GM19397 (cell line): Measurements from ENCODE around the gene SENP1.
A peak's percentile ranks its signal among the peaks of the same experiment; 100 is the strongest.
"Not testable (repeated sequence)": the region's sequence is repeated elsewhere in the genome, so short reads cannot be mapped to it uniquely, and the experiment has no call there.

Experiments
- ATAC-seq: cut with Tn5 transposase; IDR thresholded peaks from one replicate; pipeline ENCODE4 v1.9.1; 2021; ENCODE audit warnings: mild to moderate bottlenecking, moderate library complexity; ENCODE audit not compliant: unreplicated experiment

Gene SENP1

GRCh38 chr12:48115957-48116356 lies 10.1 kb upstream of the SENP1 start:
- no peak for ATAC-seq

DNA sequence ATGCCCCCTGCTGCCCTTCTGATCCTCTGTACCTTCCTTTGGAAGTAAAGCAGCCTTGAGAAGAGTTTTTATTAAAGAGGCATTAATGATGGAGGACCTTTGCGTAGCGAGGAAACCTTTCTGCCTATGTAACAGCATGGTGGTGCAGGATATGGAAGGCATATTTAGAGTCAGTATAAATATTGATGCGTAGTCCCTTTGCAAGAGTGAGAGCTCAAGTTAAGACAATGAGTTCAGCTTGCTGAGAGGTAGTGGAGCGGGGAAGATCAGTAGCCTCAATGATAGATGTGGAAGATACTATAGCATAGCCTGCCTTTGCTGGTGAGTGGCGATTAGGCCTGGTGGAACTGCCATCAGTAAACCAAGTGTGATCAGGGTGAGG lies 5.4 kb upstream of the SENP1 start:
- not testable (repeated sequence) for ATAC-seq

DNA sequence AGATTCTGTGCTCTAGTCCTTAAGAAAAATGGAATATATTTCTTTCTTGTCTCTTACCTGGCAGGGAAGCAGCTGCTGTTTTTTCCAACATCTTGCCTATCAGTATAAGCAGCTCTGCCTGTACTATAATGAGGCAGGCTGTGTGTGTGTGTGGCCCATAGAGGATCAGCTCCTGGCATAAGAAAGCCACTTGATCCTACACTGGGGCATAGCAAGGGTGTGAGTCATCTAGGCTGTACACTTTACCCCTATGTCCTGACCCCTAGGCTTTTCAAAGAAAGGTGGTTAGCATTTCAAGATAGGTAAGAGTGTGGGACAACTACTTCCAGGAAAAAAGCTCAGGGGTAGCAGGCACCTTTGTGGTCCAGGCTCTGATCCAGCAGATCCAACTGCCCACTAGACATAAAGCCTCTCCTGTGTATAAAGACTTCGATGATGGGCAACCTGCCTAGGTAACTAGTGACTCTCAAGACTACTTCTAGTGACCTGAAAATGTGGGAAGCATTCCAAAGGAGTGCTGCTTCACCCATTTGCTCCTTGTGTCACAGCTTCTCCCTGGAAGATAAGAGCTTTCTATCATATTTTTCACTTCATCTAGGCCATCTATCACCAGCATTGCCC lies 4.9 kb upstream of the SENP1 start:
- ATAC-seq = no peak

DNA sequence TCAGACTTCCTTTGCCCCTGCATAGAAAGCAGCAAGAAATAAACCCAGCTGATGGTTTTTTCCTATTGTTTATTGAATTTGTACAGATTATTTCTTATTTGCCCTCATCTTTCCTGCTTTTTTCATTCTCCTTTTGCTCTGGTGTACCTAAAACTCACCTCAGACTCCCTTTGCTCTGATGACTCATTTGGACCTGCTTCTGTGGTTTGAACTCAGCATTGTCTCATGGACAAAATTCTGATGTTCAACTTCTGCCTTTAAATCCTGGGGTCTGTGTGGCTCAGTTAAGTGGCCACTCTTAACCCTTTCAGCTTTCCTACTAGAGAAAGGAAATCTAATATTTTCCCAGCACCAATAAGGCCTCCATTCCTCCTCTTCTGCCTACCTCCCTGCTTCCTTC lies 3.5 kb upstream of the SENP1 start:
- no peak for ATAC-seq

DNA sequence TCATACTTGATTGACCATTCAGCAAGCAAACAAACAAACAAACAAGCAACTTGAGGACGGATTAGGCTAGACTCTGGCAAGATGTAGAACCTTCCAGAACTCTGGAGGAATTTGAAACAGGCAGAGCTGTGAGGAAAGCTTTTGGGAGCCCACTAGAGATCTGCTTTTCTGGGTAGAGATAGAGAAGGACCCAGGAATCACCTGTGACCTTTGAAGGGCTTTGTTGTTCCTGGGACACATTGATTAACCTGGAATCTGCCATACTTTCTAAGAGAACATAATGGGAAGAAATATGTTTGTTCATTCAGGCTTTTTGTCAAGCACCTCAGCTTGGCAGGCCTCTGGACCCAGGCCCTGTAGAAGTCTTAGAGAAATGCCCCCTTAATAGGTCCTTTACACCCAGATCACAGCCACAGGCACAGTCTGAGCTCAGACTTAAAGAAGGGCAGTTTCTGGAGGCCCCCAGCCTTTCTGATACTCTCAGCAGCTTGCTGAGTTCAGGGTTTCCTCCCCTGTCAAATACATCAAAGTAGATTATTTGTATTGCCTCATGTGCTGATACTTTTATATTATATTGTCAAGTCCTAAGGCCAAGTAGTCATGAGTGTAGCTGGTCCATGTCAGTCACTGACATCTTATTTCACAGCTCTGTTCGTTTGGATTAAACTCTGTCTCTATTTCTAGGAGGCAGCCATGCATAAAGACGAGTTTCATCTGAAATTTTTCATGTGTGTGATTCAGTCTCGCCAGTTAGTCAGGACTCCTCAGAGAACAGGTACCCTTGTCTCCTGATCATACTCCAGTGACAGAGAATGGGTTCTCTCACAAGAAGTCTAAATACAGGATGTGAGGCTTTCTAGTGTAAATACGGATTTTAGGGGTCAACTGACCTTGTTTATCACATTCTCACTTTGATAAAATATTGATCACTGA lies 1.1 kb upstream of the SENP1 start:
- ATAC-seq = no peak

GRCh38 chr12:48105321-48105866 lies 485 bp downstream of the SENP1 start:
- peak; percentile 35 for ATAC-seq

GRCh38 chr12:48104531-48104930 lies 1.3 kb downstream of the SENP1 start:
- ATAC-seq = no peak

DNA sequence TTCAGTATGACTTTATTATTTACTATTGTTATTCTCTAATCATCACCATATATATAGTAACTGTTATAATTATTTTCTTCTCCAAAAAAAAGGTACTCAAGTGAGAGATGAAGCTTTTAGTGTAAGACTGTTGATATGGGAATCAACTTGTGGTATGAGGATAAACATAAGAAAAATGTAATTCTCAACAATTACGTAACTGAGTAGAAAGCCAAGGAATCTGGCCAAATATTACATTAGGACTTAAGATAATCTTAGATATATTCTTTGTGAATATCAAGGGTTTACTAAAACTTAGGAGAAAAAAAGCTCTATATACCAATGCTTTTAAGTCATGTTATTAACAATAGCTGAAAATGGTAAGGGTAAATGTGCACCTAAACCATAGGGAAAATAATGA lies 13.3 kb downstream of the SENP1 start:
- ATAC-seq = no peak

DNA sequence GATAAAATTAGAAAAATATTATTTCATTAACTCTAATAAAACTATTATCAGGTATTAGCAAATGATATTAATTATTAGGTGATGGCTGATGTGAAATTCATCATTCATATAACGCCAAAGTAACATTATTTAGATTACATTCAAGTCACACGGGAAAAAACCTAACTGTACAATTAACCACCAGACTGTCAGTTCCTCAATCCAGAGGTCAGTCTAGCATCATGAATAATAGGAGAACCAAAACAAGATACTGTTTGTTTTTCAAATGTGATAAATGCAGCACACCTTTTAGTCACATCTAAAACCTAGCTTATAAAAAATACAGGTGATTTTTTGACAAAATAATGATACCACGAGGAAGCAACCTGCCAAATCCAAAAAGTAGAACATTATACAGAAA lies 19.6 kb downstream of the SENP1 start:
- no peak for ATAC-seq

DNA sequence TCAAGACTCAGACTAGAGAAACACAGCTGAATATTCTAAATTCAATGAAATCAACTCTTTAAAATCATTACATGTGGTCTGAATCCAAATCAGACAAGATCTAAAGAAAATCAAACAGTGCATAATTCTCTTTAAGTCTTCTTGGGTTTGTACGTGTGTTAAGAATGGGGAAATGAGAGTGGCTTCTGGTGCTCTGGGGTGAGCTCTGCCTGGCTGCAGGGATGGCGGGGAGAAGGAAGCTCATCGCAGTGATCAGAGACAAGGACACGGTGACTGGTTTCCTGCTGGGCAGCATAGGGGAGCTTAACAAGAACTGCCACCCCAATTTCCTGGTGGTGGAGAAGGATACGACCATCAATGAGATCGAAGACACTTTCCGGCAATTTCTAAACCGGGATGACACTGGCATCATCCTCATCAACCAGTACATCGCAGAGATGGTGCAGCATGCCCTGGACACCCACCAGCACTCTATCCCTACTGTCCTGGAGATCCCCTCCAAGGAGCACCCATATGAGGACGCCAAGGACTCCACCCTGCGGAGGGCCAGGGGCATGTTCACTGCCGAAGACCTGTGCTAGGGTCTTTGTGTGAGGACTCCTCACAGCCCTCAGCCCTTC lies 20.9 kb downstream of the SENP1 start:
- ATAC-seq = no peak

DNA sequence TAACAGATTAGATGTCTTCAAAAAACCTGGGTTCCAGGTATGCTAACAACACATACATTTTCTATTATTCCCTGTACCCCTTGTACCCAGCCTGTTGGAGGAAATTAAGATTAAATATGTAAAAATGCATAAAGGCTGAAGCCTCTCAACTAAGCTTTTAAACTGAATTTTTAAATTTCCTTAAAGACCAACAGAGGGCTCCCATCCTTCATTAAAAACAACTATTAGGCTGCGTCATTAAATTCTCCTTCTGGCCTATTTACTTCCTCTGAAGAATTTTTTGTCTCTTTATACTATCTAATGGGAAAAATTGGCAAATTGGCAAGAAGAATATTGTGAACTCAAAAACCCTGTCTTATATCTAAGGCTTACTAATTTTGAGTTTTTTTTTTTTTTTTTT lies 21.8 kb downstream of the SENP1 start:
- ATAC-seq = no peak

GRCh38 chr12:48080821-48081220 lies 25.1 kb downstream of the SENP1 start:
- no peak for ATAC-seq

GRCh38 chr12:48080285-48080684 lies 25.6 kb downstream of the SENP1 start:
- no peak for ATAC-seq

DNA sequence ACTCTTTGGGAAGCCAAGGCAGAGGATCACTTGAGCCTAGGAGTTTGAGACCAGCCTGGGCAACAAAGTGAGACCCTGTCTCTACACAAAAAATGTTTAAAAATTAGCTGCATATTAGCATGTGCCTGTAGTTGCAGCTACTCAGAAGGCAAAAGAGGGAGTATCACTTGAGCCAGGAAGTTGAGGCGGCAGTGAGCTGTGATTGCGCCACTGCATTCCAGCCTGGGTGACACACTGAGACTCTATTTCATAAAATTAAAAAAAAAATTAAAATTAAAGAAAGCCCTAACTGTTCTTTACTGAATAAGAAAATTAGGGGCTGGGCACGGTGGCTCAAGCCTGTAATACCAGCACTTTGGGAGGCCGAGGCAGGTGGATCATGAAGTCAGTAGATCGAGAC lies 27.0 kb downstream of the SENP1 start:
- no peak for ATAC-seq

DNA sequence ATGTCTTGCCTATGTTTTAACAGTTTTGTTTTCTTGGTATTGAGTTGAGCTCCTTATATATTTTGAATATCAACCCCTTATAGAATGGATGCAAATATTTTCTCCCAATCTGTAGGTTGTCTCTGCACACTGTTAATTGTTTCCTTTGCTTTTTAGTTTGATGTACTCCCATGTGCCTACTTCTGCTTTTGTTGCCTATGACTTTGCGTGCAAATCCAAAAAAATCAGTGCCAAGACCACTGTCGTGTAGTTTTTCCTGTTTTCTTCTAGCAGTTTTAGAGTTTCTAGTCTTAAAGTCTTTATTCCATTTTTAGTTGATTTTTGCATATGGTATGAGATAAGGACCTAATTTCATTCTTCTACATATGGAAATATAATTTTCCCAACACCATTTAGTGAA lies 28.8 kb downstream of the SENP1 start:
- ATAC-seq = no peak

GRCh38 chr12:48075832-48076231 lies 30.0 kb downstream of the SENP1 start:
- ATAC-seq = no peak

DNA sequence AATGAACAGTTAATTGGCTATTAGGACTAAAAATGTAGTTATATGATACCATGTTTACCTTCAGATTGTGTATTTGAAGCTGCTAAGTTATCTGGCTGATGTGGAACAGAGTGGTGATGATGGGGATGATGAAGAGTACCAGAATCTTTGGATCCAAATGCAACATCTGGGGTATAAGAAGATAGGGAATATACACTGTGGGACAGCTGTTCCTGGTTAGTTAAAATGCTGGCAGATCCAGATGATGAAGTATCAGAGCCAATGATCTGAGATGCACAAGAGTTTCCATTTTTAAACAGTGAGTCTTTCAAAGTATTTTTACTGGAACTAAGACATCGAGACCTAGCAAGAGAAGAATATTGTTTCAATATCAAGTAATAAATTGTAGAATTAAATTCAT lies 31.6 kb downstream of the SENP1 start:
- ATAC-seq = no peak

GRCh38 chr12:48072266-48072665 lies 33.6 kb downstream of the SENP1 start:
- ATAC-seq = no peak

DNA sequence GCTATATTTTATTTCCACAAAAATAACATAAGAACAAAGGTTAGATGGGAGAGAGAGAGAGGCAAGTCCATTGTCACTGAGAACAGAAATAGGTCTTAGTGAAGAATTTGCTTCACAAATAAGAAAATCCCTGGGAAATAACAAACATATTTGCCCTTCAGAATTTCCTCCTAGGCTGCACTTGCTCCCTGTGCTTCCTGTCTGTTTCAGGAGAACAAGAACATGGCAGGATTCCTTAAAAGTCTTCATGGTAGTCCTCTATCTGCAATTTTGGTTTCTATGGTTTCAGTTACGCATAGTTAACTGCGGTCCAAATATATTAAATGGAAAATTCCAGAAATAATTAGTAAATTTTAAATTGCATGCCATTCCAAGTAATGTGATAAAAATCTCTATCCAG lies 34.1 kb downstream of the SENP1 start:
- ATAC-seq = no peak

DNA sequence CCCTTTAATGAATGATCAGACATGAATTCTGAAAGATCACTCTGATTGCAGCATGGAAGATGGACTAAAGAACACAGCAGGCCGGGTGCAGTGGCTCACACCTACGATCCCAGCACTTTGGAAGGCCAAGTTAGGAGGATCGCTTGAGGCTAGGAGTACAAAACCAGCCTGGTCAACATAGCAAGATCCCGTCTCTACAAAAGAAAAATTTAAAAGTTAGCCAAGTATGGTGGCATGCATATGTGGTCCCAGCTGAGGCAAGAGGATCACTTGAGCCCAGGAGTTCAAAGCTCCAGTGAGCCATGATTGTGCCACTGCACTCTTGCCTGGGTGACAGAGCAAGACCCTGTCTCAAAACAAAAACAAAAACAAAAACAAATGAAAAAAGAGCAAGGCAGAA lies 35.1 kb downstream of the SENP1 start:
- ATAC-seq = no peak

GRCh38 chr12:48070033-48070432 lies 35.8 kb downstream of the SENP1 start:
- ATAC-seq = no peak

- no peak for ATAC-seq
Observed at GRCh38 chr12:48069241-48069640, 36.6 kb downstream of the SENP1 start.
